ENCODE data around the gene WDR48.

- no peak for TF ChIP-seq CTCF (IDR thresholded peaks at IDR 0.05; ENCODE audit: insufficient read depth, low read depth, low read length)
- no peak for TF ChIP-seq EZH2 (IDR thresholded peaks at IDR 0.05; ENCODE audit: insufficient read depth, low read length)
These were observed 1.8 kb upstream of the WDR48 start for GRCh38 chr3:39050029-39050428.

All from astrocyte (in vitro differentiated cells and primary cell).